GM12875 (cell line): ENCODE data around the gene OR1I1.

Experiments used
- H3K4me3 ChIP-seq: one replicate; pipeline ENCODE4 v1.5.1; 2011; ENCODE audit warnings: low read depth, low read length, control low read depth
- TF ChIP-seq, protein P1 (sequence below): IDR thresholded peaks from 2 replicates; pipeline ENCODE4 v1.5.1; 2011; ENCODE audit warnings: low read depth, mild to moderate bottlenecking, control low read depth, inconsistent platforms, low read length, moderate library complexity, borderline replicate concordance; ENCODE audit not compliant: insufficient read depth

Gene OR1I1, protein sequence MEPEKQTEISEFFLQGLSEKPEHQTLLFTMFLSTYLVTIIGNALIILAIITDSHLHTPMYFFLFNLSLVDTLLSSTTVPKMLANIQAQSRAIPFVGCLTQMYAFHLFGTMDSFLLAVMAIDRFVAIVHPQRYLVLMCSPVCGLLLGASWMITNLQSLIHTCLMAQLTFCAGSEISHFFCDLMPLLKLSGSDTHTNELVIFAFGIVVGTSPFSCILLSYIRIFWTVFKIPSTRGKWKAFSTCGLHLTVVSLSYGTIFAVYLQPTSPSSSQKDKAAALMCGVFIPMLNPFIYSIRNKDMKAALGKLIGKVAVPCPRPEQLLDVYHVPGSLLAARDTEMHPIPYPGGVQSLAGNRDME

DNA sequence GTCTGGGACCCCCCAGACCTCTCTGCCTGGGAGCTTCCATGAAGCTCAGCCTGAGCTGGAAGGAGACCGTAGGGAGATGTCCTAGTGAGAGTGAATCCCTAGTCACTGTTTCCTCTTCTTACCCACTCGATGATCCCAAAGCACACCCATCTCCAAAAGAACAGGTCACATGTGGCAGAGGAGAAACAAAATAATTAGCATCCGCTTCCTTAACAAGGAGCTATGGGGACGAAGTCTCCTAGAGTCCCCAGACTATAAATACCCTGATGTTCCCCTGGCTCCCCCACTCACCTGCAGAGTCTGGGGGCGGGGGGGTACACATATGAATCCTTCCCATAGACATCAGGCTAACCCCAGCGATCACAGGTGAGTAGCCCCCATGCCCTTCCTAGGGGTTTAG lies at the start of gene OR1I1:
Gene OR1I1, plus strand, starts transcription at position 301 of the 400 bp plus-strand sequence. CDS start 4,855 bp downstream, outside the sequence.
- TF ChIP-seq, protein P1, sequence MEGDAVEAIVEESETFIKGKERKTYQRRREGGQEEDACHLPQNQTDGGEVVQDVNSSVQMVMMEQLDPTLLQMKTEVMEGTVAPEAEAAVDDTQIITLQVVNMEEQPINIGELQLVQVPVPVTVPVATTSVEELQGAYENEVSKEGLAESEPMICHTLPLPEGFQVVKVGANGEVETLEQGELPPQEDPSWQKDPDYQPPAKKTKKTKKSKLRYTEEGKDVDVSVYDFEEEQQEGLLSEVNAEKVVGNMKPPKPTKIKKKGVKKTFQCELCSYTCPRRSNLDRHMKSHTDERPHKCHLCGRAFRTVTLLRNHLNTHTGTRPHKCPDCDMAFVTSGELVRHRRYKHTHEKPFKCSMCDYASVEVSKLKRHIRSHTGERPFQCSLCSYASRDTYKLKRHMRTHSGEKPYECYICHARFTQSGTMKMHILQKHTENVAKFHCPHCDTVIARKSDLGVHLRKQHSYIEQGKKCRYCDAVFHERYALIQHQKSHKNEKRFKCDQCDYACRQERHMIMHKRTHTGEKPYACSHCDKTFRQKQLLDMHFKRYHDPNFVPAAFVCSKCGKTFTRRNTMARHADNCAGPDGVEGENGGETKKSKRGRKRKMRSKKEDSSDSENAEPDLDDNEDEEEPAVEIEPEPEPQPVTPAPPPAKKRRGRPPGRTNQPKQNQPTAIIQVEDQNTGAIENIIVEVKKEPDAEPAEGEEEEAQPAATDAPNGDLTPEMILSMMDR, result no peak
- no peak within 1 kb of the TSS for H3K4me3 ChIP-seq

DNA sequence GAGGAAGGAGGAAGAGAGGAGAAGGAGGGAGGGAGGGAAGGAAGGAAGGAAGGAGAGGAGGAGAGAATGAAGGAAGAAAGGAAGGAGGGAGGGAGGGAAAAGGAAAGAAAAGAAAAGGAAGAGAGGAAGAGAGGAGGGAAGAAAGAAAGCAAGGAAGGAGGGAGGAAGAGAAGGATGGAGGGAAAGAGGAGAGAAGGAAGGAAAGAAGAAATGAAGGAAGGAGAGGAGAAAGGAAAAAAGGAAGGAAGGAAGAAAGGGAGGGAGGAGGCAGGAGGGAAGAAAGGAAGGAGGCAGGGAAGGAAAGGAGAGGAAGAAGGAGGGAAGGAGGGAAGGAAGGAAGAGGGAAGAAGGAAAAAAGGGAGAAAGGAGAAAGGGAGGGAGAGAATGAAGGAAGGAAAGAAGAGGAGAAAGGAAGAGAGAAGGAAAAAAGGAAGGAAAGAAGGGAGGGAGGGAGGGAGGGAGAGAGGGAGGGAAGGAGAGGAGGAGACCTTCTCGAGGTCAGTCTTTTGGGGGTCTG lies 46.2 kb upstream of the OR1I1 start:
- TF ChIP-seq, protein P1, result no peak

DNA sequence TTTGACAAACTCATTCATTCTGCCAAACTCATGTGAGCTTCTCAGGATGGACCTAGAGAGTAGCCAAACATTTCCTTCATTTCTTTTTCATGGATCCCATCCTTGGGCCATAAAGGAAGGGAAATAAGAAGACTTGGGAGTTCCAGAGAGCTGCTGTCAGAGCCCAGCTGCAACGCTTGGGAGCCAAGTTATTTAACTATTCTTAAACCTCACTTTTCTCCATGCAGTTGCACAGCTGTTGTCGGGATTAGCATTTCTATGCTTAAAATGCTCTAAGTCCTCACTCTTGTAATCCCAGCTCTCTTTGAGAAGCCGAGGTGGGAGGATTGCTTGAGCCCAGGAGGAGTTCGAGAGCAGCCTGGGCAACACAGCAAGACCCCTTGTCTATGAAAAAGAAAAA lies 44.4 kb upstream of the OR1I1 start:
- no peak overlapping the region for H3K4me3 ChIP-seq
- TF ChIP-seq, protein P1, result no peak

More for the DNA sequence above, 46.2 kb upstream of the OR1I1 start:
- H3K4me3 ChIP-seq, result no peak overlapping the region

DNA sequence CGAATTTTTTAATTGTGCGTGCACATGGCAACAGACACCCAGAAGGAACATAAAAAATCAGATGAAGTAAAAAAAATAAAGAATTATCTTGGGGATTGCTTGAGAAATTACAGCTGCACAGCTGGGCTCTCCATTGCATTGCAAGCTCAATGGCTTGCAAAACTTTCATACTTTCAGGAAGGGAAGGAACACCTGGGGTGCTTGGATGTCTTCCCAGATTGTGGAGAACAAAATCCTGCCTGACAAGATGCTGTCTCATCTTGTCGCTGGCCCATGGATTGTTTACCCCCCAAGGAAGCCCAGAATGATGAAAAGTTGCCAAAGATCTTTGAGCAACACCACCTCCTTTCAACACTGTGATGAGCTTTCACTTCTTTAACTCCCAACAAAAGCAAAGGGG lies 43.7 kb upstream of the OR1I1 start:
- H3K4me3 ChIP-seq, result no peak overlapping the region
- TF ChIP-seq, protein P1, result no peak

DNA sequence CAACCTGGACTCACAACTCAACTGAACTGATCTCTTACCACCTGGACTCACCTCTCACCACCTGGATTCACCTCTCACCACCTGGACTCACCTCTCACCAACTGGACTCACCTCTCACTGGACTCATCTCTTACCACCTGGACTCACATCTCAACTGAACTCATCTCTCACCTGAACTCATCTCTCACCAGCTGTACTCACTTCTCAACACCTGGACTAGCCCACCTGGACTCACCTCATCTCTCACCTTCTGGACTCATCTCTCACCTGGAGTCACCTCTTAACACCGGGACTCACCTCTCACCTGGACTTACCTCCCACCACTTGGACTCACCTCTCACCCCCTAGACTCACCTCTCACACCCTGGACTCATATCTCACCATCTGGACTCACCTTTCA lies 40.0 kb upstream of the OR1I1 start:
- H3K4me3 ChIP-seq, result no peak overlapping the region
- TF ChIP-seq, protein P1, result no peak

DNA sequence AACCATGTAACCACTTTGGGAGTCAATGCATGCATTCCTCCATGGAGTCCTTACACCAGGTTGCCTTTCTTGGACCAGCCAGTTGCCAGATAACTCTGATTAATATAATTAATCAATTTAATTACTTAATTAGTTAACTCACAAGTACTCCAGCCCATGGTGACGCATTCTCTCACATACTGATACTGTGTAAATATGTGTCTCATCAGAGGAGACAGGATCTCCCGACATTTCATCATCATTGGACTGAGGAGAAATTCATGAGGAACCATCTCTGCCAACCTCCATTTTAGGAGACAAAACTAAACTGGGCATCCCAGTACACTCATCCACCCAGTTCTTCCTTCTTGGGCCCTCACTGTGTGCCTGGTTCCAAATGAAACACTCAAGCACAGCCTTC lies 39.2 kb upstream of the OR1I1 start:
- no peak overlapping the region for H3K4me3 ChIP-seq
- TF ChIP-seq, protein P1, result no peak

DNA sequence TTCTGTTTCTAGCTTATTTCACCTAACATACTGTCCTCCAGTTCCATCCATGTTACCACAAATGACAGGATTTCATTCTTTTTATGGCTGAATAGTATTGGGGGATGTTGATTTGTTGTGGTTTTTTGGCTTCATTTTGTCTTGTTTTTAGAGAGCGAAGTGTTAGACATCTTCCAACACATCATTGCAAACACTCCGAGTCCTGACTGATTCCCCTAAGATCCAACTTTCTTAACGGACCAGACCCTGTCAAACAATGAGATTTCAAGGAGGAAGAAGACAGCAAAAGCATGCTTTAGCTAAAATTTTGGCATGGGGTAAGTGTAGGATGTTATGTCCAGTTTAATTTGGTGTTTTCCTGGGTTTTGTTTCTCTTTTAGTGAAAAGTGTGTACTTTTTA lies 36.5 kb upstream of the OR1I1 start:
- TF ChIP-seq, protein P1, result no peak
- H3K4me3 ChIP-seq, result no peak overlapping the region
